GM18526 (cell line): ENCODE data around the gene FBXL14.

ENCODE experiments used
- POLR2A ChIP-seq: IDR thresholded peaks from 3 replicates; pipeline ENCODE4 v1.6.1; 2011; ENCODE audit not compliant: insufficient read length; ENCODE audit errors: extremely low read depth

The FBXL14 gene

DNA sequence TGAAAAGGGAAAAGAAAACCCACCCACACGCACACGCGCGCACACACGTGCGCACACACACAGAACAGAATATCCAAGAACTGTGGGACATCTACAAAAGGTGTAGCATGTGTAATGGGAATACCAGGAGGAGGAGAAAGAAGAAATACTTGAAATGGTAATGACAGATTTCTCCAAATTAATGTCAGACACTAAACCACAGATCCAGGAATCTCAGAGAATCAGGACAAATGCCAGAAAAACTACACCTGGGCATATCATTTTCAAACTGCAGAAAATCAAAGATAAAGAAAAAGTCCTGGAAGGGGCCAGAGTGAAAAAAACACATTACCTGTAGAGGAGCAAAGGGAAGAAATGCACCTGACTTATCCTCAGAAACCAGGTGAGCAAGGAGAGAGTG is 26.5 kb downstream of the FBXL14 start:
- no peak for TF ChIP-seq POLR2A

DNA sequence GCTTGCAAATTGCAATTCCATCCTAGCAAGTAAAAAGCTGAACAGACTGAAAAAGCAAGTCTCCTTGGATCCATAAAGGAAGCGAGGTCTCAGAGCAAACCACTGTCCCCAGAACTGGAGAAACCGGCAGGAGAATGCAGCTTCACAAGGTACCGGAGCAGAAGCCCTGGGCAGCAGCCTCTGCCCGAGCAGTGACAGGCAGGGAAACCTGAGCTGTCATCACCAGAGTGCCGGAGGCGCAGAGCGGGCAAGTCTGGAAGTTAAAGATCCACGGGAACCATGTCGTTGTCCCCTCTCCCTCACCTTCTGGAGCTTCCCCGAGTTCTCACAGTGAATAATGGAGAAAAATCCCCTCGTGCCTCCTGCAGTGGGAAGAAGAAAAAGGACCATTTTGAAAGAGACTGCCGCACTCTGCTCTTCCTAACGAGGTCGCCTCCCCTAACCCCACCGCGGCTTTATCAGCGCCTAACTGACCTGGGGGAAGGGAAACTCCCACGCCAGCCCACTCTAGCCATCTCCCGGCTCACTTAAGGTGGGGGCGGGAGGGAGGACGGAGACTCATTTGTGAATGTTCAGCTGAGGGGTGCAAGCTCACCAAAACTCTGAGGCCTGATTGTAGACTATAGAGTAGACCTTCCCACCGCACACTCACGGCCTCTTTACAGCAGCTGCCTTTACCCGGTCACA is 27.8 kb downstream of the FBXL14 start:
- TF ChIP-seq POLR2A = no peak

DNA sequence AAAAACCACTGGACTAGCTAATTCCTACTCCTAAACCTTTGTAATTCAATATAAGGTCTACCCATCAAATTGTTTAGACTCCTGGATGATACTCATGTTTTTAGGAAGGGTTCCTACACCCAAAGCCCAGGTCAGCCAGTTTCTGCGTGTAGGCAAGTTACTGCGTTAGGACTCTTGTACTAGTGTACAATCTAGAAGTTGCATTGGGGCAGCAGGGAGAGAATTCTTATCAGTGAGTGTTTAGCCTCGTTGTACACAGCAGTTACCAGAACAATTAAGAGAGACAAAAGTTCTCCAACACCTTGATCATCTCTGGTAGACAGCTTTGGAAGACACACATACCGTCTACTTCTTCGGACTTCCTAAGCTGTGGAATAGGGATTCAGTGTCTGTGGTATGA is 29.2 kb downstream of the FBXL14 start:
- no peak for TF ChIP-seq POLR2A

DNA sequence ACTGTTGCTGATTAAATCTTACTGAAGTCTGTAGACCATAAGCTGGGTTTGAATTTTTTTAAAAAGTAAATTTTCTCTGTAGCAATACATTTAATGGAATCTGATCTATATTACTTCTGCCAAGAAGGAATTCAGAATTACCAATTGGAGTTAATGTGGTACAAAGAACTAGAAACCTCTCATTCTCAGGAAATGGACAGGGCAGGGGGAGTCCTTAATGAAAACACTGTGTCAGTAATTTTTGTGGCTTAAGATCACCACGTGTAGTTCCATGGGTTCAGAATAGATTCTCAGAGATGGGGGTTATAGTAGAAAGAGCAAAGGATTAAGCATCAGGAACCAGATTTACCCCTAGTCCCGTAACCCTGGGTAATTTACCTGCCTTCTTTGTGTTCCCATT is 30.3 kb downstream of the FBXL14 start:
- TF ChIP-seq POLR2A = no peak

DNA sequence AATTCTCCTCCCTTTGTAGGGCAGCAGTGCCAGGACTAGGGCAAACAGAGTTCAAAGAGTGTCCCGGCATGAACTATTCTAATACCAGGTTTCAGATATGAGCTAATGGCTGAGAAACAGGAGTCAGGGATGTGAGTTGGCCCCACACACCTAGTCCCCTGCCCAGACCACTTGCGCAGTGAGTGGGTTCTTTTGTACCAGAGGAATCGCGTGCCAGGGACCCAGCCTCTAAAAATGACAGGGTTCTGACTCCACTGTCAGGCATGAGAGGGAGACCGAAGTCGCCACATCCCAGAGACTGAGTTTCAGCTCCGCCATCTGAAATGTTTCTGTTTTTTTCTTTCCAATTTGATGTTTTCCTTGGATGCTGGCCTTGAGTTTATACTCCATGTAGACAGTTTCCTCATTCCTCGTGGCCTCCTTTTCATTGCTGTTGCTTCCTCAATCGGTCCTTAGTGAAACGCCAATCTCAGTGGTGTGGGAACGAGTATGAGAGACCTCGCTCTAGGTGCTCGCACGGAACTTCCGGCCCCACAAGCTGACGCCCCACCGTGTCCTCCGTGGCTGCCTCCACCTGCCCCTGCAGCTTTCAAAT is 31.5 kb downstream of the FBXL14 start:
- no peak for TF ChIP-seq POLR2A

DNA sequence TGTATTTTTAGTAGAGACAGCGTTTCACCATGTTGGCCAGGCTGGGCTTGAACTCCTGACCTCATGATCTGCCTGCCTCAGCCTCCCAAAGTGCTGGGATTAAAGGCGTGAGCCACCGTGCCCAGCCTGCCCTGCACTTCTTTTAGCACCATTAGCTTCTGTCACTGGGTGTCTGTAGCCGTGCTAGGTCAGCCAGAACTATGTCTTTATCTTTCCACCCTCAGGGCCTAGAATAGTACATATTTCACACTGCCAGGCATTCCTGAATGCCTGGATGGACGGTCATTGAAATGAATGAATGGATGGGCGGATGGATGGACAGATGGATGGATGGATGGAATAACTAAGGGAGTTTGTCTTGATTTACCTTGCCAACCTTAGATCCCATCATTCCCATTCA is 33.7 kb downstream of the FBXL14 start:
- TF ChIP-seq POLR2A = no peak

DNA sequence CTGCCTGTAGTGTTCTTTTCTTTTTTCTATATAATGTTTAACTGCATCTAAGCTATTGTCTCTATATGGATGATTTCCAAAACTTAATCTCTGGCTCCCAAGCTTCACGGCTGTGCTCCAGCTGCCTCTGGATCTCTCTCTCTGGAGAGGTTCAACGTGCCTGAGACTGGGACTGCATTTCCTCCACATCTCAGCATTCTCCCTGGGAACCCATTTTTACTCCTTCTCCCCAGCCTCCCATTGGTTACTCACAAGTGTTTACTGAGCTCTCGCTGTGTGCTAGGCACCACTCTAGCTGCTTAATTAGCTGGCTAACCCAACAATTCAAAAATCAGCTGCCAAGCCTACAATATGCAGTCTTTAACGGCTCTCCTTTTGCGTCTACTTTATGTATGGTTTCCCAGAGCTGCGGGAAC is 34.7 kb downstream of the FBXL14 start:
- TF ChIP-seq POLR2A = no peak

DNA sequence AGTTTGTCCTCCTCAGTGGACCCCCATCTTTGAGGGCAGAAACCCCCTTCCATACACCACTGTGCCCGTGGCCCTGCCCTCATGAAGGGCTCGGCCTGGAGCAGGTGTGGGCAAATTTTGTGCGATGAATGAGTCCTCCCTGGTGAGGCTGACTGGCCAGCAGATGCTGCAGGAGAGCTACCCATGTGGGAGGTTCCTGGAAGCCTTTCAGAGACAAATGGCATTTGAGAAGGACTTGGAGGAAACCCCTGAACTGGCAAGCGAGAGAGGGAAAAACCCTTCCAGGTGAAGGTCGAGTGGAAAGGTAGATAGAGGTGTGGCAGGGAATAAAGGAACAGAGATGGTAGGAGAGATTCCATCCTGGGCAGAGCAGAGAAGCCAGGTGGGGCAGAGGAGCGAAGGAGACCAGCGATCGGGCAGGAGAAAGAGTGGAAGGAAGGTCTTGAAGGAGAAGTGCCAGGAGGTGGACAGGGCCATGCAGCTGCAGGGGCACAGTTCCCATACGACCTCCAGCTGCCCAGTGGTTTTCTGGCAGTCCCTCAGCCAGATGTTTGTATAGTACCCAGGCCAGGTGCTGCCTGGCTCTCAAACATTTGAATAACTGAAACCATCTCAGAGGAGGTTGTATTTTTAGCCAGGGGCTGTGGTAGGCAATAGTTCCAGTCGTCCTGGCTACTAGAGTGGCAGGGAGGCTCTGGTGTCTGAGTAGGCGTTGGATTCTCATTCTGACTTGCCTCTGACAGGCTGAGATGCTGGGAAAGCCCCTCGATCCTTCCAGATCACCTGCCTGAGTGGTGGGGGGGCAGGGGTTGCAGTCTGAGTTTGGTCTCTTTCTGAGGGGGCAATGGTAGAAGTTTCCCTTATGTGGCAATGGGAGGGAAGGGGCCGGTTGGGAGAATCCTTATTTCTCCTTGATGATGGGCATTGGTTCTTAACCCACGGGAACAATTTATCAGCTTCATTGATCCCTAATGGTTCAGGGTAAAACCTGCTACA is 40.1 kb downstream of the FBXL14 start:
- TF ChIP-seq POLR2A = no peak

DNA sequence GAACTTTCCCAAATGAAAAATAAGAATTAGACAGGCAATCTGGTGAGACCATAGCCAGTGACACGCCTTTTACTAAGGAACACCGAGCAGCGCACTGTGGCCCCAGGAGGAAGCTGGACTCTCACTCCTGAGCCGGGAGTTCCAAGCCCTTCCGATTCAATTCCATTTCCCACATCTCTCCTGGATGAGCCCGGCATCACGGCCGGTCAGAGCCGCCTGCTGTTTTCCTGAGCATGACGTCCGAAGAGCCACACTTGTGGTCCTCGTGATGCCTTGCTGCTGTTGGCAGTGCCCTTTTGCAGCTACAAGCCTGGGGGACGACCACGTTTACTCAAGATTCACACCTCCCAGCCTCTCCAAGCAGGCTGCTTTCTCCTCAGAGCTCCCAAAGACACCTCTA is 40.8 kb downstream of the FBXL14 start:
- TF ChIP-seq POLR2A = no peak

DNA sequence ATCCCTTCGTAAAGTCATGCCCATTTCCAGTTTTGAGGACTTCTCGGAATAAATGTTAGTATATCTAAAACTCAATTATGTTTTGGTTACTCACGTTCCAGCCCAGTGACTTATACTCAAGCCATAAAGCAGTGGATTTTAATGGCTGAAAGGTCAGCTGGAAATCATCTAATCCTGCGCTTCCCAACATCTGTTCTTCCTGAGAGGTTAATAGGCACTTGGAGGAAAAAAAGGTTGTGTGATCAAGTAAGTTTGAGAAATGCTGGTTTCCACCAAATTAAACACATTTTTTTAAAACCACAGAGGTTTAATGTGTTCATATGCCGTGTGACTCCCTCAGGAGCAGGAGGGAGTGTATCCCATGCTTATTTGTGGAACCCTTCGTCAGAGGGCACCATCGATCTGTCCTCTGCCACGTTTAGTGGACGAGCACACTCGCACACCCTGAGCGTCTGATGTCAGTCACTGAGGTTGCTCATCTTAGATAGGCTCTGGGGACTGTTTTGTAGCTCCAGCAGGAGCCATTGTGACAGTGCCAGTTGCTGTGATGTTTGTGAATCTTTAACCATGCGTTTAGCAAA is 41.4 kb downstream of the FBXL14 start:
- no peak for TF ChIP-seq POLR2A

DNA sequence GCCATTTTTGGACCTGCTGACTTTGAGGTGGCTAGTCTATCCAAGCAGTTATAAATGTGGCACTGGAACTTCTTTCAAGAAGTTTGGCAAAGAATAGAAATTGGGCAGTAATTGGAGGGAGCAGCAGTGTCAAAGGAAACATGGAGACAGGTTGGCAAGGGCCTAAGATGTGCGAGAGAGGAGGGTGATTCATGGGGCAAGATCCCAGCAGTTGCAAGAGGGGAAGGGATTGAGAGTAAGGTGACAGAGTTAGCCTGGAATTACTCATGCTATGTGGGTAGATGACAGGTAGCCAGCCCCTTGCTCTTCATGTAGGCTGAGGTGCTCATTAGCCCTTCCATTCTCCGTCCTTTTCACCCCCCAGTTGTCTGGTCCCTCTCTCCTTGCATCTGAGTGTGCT is 42.2 kb downstream of the FBXL14 start:
- TF ChIP-seq POLR2A = no peak

DNA sequence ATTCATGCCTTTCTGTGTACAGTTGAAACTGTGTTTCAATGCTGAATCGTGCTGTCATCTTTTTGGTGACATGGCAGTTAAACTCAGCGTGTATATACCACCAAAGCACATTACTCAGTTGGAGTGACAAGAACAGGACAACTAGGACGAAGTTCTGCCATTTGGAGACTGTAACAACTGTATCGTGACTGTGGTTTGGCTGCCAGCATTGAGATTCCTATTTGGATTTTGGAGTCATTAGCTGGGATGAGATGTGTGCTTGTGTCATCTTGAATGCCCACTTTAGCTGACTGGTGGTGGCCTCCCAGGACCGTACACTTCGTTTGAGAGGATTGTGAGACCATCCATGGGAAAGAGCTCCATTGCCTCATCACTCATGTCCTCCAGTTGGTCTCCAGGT is 42.9 kb downstream of the FBXL14 start:
- TF ChIP-seq POLR2A = no peak

DNA sequence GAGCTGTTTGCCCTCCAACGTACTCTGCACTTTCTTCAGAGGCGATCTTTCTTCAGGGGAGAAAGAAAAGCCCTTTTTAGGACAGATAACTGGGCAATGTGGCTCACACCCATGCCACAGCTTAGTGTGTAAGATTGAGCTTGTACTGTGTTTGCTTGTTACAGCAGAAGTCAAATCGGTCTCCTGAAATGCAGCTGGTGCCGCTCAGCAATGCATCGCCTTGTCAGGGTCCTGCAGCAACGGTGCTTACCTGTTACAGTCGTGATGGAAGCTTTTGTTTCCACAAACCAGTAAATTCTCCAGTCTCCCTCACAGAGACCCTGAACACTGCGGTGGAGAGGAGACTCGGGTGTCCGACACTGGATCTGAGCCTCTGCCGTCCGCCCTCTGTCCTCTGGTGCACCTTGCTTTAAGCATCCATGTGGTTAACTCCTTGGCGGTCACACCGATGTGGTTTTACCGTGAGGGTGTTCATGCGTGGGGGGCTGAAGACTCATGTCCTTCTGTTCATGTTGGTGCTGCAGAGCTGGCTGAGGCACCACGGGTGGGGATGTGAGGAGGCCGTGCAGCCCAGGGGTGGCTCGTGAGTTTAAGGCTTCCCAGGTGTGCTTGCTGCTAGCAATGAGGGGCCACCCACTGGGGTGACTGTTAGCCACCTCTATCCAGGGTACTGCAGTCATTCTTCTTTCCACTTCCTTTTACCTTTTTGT is 47.3 kb downstream of the FBXL14 start:
- no peak for TF ChIP-seq POLR2A

DNA sequence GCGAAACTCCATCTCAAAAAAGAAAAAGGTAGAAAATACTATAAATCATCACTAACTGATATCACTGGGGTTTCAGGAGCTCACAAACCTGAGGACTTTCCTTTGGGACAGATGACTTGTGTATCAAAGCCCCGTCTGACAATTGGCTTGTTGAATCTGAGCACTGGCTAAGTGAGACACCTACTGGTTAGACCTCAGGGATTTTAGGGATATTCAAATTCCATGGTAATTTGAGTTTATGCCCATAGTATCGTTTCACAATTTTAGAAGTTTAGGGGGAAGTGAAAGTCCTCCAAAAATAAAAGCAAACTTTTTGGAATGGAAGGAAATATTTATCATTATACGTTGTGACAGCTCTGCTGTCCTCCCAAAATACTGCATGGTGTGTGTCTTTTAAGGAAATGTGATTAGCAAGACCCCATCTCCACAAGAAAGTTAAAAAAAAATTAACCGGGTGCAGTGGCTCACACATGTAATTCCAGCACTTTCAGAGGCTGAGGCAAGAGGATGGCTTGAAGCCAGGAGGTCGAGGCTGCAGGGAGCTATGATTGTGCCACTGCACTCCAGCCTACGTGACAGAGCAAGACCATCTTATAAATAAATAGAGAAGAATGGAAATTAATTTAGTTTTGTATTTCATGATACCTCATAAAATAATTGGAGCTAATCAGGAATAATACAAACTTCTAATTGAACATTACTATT is 49.2 kb downstream of the FBXL14 start:
- no peak for TF ChIP-seq POLR2A
